K562 (cell line): Measurements from ENCODE around the gene RPS19BP1. TPM values are rescaled to one million over a fixed set of nuclear protein-coding genes. Genes with fewer than 3 reads are reported as not detected.
A peak's percentile ranks its signal among the peaks of the same experiment; 100 is the strongest.

Experiments
- ATAC-seq: fragments of 200-7000 bp; cut with Tn5 transposase; 3 replicates; pipeline ENCODE4 v1.9.1; 2020; ENCODE audit warnings: moderate library complexity
- BruUV-seq: library from RNA; stranded (reverse); fragments of 400-500 nt; replicated peaks from 2 replicates; lab custom pipeline; 2021; lab: Mats Ljungman, UMichigan
- CTCF ChIA-PET: fragments of 300-600 bp; formaldehyde crosslinking; extraction: SDS; loops from one replicate; lab custom pipeline; 2021; ENCODE audit warnings: low intra/inter-chr PET ratio; lab: Yijun Ruan, JAX
- POLR2A ChIA-PET: fragments of 300-600, 350-650 bp; sonication (Branson Sonifier 250); formaldehyde crosslinking; extraction: SDS; loops from one replicate; lab custom pipeline; 2021; ENCODE audit warnings: antibody characterized with exemption, inconsistent platforms; lab: Yijun Ruan, JAX
- DNase-seq, 4 experiments: peaks; one replicate each; pipeline versions ENCODE4 v3.0.0 to v3.0.0-alpha.2; 2011 to 2018; ENCODE audit warnings: low spot score in 3 of 4, mixed read lengths in 3 of 4; ENCODE audit errors: extremely low read depth in 1 of 4
- FAIRE-seq: peaks from 2 replicates; lab custom pipeline; 2011; peaks lifted over from hg19 to GRCh38; lab: Jason Lieb, UNC
- H2AFZ ChIP-seq: 2 replicates; pipeline ENCODE4 v1.6.0; 2011; ENCODE audit warnings: low read depth, low read length, control low read depth, inconsistent platforms
- H3K27ac ChIP-seq: fragments of 200-600 bp; 3 replicates; pipeline ENCODE4 v1.8.0; 2011; ENCODE audit warnings: low read depth, mild to moderate bottlenecking, control low read depth, inconsistent platforms, low read length, moderate library complexity, mixed read lengths; ENCODE audit errors: extremely low read depth
- H3K27me3 ChIP-seq, 2 experiments: fragments of 300-600 bp in 1 of 2; 2 replicates in 1 of 2; 3 replicates in 1 of 2; pipeline versions ENCODE4 v1.6.0 to v1.8.0; 2011; ENCODE audit warnings: inconsistent platforms in 2 of 2, low read length in 2 of 2, mild to moderate bottlenecking in 1 of 2, mixed read lengths in 1 of 2, moderate library complexity in 1 of 2; ENCODE audit not compliant: control insufficient read depth in 2 of 2, insufficient read depth in 2 of 2
- H3K36me3 ChIP-seq: fragments of 300-600 bp; 3 replicates; pipeline ENCODE4 v1.8.0; 2011; ENCODE audit warnings: mild to moderate bottlenecking, low read length, inconsistent platforms; ENCODE audit not compliant: control insufficient read depth, insufficient read depth
- H3K4me1 ChIP-seq, 2 experiments: fragments of 200-600 bp in 1 of 2; replicated peaks in 1 of 2; 2 replicates in 1 of 2; 3 replicates in 1 of 2; pipeline versions ENCODE4 v1.5.1 to v1.8.0; 2011; ENCODE audit warnings: inconsistent platforms in 2 of 2, low read length in 2 of 2, mild to moderate bottlenecking in 1 of 2, mixed read lengths in 1 of 2, moderate library complexity in 1 of 2; ENCODE audit not compliant: control insufficient read depth in 2 of 2, insufficient read depth in 2 of 2
- H3K4me2 ChIP-seq: 2 replicates; pipeline ENCODE4 v1.6.1; 2011; ENCODE audit warnings: low read length, control low read depth, inconsistent platforms, mixed read lengths; ENCODE audit not compliant: insufficient read depth
- H3K4me3 ChIP-seq: fragments of 200-600 bp; sonication (generic), shearing (Covaris generic); 2 replicates; pipeline ENCODE4 v1.5.1; 2016; ENCODE audit warnings: control low read depth, inconsistent platforms
- H3K79me2 ChIP-seq: fragments of 200-600 bp; 3 replicates; pipeline ENCODE4 v1.8.0; 2011; ENCODE audit warnings: low read length, inconsistent platforms; ENCODE audit not compliant: control insufficient read depth, insufficient read depth
- H3K9ac ChIP-seq, 2 experiments: 2 replicates each; pipeline versions ENCODE4 v1.6.0 to v1.6.1; 2011; ENCODE audit warnings: low read depth in 2 of 2, low read length in 2 of 2, control low read depth in 1 of 2, inconsistent platforms in 1 of 2, mild to moderate bottlenecking in 1 of 2, mixed read lengths in 1 of 2; ENCODE audit not compliant: insufficient read depth in 1 of 2
- H3K9me1 ChIP-seq: one replicate; pipeline ENCODE4 v1.6.0; 2011; ENCODE audit warnings: inconsistent platforms, mild to moderate bottlenecking, low read length, moderate library complexity; ENCODE audit not compliant: control insufficient read depth, insufficient read depth
- H3K9me3 ChIP-seq: replicated peaks from 2 replicates; pipeline ENCODE4 v1.5.1; 2011; ENCODE audit warnings: low read depth, low read length, inconsistent platforms; ENCODE audit not compliant: control insufficient read depth, insufficient read depth
- H4K20me1 ChIP-seq: replicated peaks from 2 replicates; pipeline ENCODE4 v1.6.1; 2011; ENCODE audit warnings: low read length, inconsistent platforms, mixed read lengths; ENCODE audit not compliant: control insufficient read depth, insufficient read depth
- ATF1 ChIP-seq, 2 experiments: fragments of 450-650 bp in 1 of 2; IDR thresholded peaks; 2 replicates each; pipeline ENCODE4 v1.6.1; 2016; ENCODE audit warnings: missing compliant biosample characterization in 1 of 2, missing genetic modification characterization in 1 of 2
- ETS1 ChIP-seq: conservative IDR thresholded peaks from 2 replicates; pipeline ENCODE4 v1.6.1; 2011; ENCODE audit warnings: low read depth, mild to moderate bottlenecking, low read length; ENCODE audit not compliant: control insufficient read depth
- HDAC1 ChIP-seq, 2 experiments: fragments of 450-650 bp; IDR thresholded peaks; 2 replicates each; pipeline ENCODE4 v1.6.1; 2016 to 2017; ENCODE audit warnings: inconsistent platforms in 1 of 2, mild to moderate bottlenecking in 1 of 2, moderate library complexity in 1 of 2
- KLF6 ChIP-seq: fragments of 250-450 bp; sonication (Bioruptor Pico); IDR thresholded peaks from 2 replicates; pipeline ENCODE4 v1.4.0; 2020; ENCODE audit warnings: mild to moderate bottlenecking, moderate library complexity, borderline replicate concordance
- MXD1 ChIP-seq: fragments of 250-450 bp; sonication (Bioruptor Pico); IDR thresholded peaks from 2 replicates; pipeline ENCODE4 v1.8.0; 2021; ENCODE audit warnings: borderline replicate concordance, mild to moderate bottlenecking, moderate library complexity; ENCODE audit not compliant: poor library complexity, severe bottlenecking
- NCOA1 ChIP-seq: fragments of 450-650 bp; IDR thresholded peaks from 2 replicates; pipeline ENCODE4 v1.6.1; 2016; ENCODE audit warnings: low read depth
- POLR2AphosphoS5 ChIP-seq: IDR thresholded peaks from 2 replicates; pipeline ENCODE4 v1.6.1; 2011; ENCODE audit warnings: mild to moderate bottlenecking, low read depth, low read length, moderate library complexity; ENCODE audit not compliant: control insufficient read depth, insufficient read depth
- YY1 ChIP-seq, 3 experiments: IDR thresholded peaks; 2 replicates each; pipeline ENCODE4 v1.6.1; 2011; ENCODE audit warnings: low read length in 2 of 3, mild to moderate bottlenecking in 2 of 3, moderate library complexity in 2 of 3, borderline replicate concordance in 1 of 3, control low read depth in 1 of 3, low read depth in 1 of 3; ENCODE audit not compliant: insufficient read depth in 3 of 3, insufficient replicate concordance in 2 of 3, control insufficient read depth in 1 of 3, insufficient read length in 1 of 3; ENCODE audit errors: extremely low read depth in 1 of 3
- ZNF165 ChIP-seq: fragments of 250-450 bp; sonication (Bioruptor Pico); IDR thresholded peaks from 2 replicates; pipeline ENCODE4 v1.4.0; 2020; ENCODE audit warnings: borderline replicate concordance
- WGBS: fragments of 100-300 bp; shearing (Covaris generic); methylation state at CpG from one replicate; pipeline ENCODE4 v1.1.6; 2016; ENCODE audit warnings: low coverage, mixed read lengths; ENCODE audit not compliant: insufficient coverage; ENCODE audit errors: missing lambda C conversion rate; 5-methylcytosine and 5-hydroxymethylcytosine counted together
- in situ Hi-C: fragments of 300-500 bp; cut with MboI; formaldehyde crosslinking; loops from 4 replicates; pipeline ENCODE4 v1.15.0; 2018; ENCODE audit warnings: inconsistent platforms, mixed read lengths
- intact Hi-C: fragments of 100-400 bp; cut with micrococcal nuclease; formaldehyde crosslinking; loops from 2 replicates; pipeline ENCODE4 v1.14.2; 2022
- polyA plus RNA-seq, 8 experiments: library from polyadenylated mRNA; depleted of rRNA in 4 of 8; stranded (reverse) in 5 of 8; unstranded in 3 of 8; fragments of >200 nt; fragmentation: Nextera tagmentation in 2 of 8; fragmentation: Illumina TruSeq in 1 of 8; extraction: Ambion mirVana in 2 of 8; extraction: Trizol in 1 of 8; gene quantifications; 2 replicates each; pipeline versions ENCODE4 v1.2.1 to v1.2.3, GENCODE V29; 2011 to 2014; ENCODE audit warnings: inconsistent platforms in 1 of 8, missing spikeins in 1 of 8
- total RNA-seq, 7 experiments: library from RNA; depleted of rRNA in 6 of 7; stranded (reverse); fragments of >200 nt in 6 of 7; fragmentation: Illumina TruSeq in 2 of 7; extraction: Trizol in 2 of 7; gene quantifications; 2 replicates each; pipeline versions ENCODE4 v1.2.1 to v1.2.3, GENCODE V29; 2011 to 2021; ENCODE audit warnings: low replicate concordance in 1 of 7

The RPS19BP1 gene
- total and polyA plus RNA-seq, 9 of the 15 experiments (the other 6 are each of a cell fraction or from before 2014, with no cell fraction given): 3.0 to 223 (median 84.3) TPM

GRCh38 chr22:39502109-39502788, 30.3 kb downstream of the RPS19BP1 start, which contains the start of gene MIEF1:
MIEF1 (plus strand) TSS chr22:39502290; CDS start chr22:39511295, 9,005 bp downstream.
- CTCF ChIA-PET: no interaction called here
- BruUV-seq: no TSS peak
- TF ChIP-seq POLR2AphosphoS5 (peak; percentile 63; the same call in 1 of the 2 replicates), KLF6 (CRISPR knock-in tag) (no peak), HDAC1 (IDR thresholded peaks at IDR 0.05) (peak in 1 of 2 experiments; percentile 88; a peak in 2 of 4 replicates), MXD1 (CRISPR knock-in tag) (peak; percentile 50), ATF1 (CRISPR knock-in tag; IDR thresholded peaks at IDR 0.05) (no peak), ATF1 (tag; IDR thresholded peaks at IDR 0.05) (peak; percentile 64; the same call in 1 of the 2 replicates), ETS1 (peak; percentile 29), ZNF165 (CRISPR knock-in tag) (no peak), YY1 (IDR thresholded peaks at IDR 0.05; ENCODE audit: borderline replicate concordance in 1 of 3, control insufficient read depth in 1 of 3, extremely low read depth in 1 of 3, insufficient read depth in 3 of 3, insufficient read length in 1 of 3, insufficient replicate concordance in 2 of 3, low read depth in 1 of 3, low read length in 2 of 3) (peak; percentile 29 to 93 (median 88)), NCOA1 (peak; percentile 29; the same call in 1 of the 2 replicates)

More at GRCh38 chr22:39502109-39502788, 30.3 kb downstream of the RPS19BP1 start, which contains the start of gene MIEF1:
- ATAC-seq (peak; percentile 95), DNase-seq (peak; percentile 88 to 97 (median 90)), FAIRE-seq (peak; percentile 76)
- WGBS: 3% methylated on average over 23 of the region's 58 CpGs
- peaks cover 22 to 29% of the 10 kb centered on the region in 2 experiments for H3K4me1 ChIP-seq
- H3K79me2 ChIP-seq: peaks cover 49% of the 10 kb centered on the region
- H3K27ac ChIP-seq: peak within 1 kb of the TSS; percentile 84
- peaks cover 47% of the 10 kb centered on the region for H3K36me3 ChIP-seq
- H3K27me3 ChIP-seq: no peaks in the 10 kb centered on the region
- in situ Hi-C loops (loop anchor here (10.0 kb wide), 1 partner anchor 327 kb away; no protein-coding TSS in a partner anchor), intact Hi-C loops (no loop called here)
- H3K9me1 ChIP-seq: no peaks in the 10 kb centered on the region
- no peaks in the 10 kb centered on the region for H4K20me1 ChIP-seq
- H3K4me2 ChIP-seq: peak within 1 kb of the TSS; percentile 95
- H3K9me3 ChIP-seq: no peaks in the 10 kb centered on the region
- peak within 1 kb of the TSS; percentile 70 for H2AFZ ChIP-seq
- H3K4me3 ChIP-seq: peak within 1 kb of the TSS; percentile 96
- peak within 1 kb of the TSS; percentile 95 to 96 for H3K9ac ChIP-seq
- POLR2A ChIA-PET: interaction anchor here (0.8 to 8.6 kb wide), 7 partner anchors 12 to 187 kb away, joined by 3 to 106 read pairs (median 7); partner anchors contain the start of gene ATF4
